Measurements from ENCODE around the gene HMGCLL1.

The HMGCLL1 gene

GRCh38 chr6:55536391-55536956 lies 42.5 kb downstream of the HMGCLL1 start:
- no peak overlapping the region for H3K4me3 ChIP-seq (ENCODE audit: low read depth, low read length)

DNA sequence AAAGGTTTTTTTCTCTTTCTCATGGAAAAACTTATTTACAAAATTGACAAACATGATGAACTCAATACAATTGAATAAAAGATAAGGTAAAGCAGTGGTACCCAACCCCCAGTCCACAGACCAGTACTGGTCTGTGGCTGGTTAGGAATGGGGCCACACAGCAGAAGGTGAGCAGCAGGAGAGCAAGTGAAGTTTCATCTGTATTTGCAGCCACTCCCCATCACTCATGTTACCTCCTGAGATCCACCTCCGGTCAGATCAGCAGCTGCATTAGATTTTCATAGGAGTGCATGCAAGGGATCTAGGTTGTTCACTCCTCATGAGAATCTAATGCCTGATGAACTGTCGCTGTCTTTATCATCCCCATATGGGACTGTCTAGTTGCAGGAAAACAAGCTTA lies 47.5 kb downstream of the HMGCLL1 start:
- H3K4me3 ChIP-seq (ENCODE audit: low read depth, low read length) = no peak overlapping the region

DNA sequence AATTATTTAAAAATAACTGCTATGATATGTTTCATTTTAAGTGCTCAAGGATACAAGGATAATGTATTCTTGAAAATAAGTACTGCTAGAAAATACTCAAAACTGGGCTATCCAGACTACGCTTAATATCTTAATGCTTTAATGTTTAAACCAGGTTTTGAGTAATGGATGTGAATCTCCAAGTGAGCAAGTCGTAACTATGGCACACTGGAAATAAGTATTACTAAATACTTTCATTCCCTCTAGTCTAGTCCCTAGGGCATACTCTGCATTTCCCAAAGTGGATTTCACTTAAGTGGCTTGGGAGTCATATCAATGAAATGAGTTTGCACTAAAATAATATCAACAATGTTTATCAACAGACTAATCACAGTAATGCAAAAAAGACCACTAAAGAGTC lies 48.1 kb downstream of the HMGCLL1 start:
- no peak overlapping the region for H3K4me3 ChIP-seq (ENCODE audit: low read depth, low read length)

GRCh38 chr6:55528624-55529023 lies 50.4 kb downstream of the HMGCLL1 start:
- H3K4me3 ChIP-seq (ENCODE audit: low read depth, low read length) = no peak overlapping the region

- H3K4me3 ChIP-seq (ENCODE audit: low read depth, low read length) = no peak overlapping the region
Observed at GRCh38 chr6:55524441-55524840, 54.6 kb downstream of the HMGCLL1 start.

DNA sequence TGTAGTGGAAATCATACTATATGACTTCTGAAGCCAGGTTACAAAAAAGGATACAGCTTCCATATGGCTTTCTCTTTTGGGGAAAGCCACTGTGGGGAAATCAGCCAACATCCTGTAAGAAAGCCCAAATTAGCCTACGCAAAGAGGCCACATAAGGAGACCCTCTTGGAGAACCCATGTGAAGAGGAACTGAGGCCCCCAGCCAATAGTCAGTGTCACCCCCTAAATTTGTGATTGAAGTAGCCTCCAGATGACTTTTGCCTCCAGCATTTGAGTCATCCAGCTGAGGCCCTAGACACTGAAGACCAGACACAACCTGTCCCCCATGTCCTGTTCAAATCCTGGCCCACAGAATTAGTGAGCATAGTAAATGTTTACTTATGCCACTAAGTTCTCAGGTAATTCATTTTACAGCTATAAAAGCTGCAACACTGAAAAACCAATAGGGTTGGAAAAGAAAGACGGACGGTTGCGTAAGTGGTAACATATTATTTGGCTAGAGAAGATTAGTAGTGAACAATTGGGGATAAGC lies 60.4 kb downstream of the HMGCLL1 start:
- no peak overlapping the region for H3K4me3 ChIP-seq (ENCODE audit: low read depth, low read length)

- H3K4me3 ChIP-seq (ENCODE audit: low read depth, low read length) = no peak overlapping the region
Observed at GRCh38 chr6:55516736-55517135, 62.3 kb downstream of the HMGCLL1 start.

GRCh38 chr6:55512904-55513303 lies 66.1 kb downstream of the HMGCLL1 start:
- H3K4me3 ChIP-seq (ENCODE audit: low read depth, low read length) = no peak overlapping the region

DNA sequence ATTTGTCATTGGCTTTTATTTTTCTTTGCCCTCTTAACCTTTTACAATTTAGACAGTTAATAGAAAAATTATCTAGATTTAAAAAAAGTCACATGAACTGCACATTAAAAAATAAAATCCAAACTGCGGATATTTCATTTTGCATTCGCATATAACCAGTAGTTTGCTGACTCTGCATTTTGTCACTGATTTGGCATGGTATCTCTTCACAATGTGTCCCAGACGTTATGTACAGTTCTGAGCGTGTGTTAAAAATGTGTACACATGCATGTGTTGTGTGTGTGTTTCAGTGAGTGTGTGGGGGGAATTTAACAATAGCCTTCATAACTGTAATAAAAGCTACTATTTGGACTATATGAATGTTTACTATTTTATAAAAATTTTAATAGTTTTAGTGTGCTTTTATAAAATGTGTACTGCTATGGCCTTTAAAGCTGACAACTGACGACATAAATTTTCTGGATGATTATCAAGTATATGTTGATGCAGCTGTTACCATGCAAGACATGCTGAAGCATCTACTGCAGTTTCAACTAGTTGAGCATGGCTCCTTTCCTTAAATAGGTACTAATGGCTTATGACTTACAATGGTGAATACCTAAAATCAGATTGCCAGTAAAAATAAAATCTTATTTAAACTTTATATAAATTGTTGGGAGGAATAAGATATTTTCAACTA lies 67.7 kb downstream of the HMGCLL1 start:
- no peak overlapping the region for H3K4me3 ChIP-seq (ENCODE audit: low read depth, low read length)

DNA sequence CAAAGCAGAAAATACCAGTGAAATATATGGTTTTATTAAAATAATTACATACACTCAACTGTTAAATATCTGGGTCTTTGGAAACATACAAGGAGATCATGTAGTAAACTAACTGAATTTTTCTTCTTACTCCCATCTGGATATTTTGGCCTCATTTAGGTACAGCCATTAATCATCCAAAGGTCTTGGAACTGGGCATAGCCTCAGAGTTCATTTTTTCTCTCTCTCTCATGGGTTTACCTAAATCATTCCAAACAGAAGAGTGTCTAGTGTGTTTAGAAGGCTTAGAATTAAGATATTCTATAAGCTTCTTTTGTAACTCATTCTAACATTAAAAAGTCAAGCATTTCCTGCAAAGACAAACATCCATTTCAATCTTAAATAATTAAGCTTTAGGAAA lies 79.4 kb downstream of the HMGCLL1 start:
- H3K4me3 ChIP-seq (ENCODE audit: low read depth, low read length) = no peak overlapping the region

- no peak overlapping the region for H3K4me3 ChIP-seq (ENCODE audit: low read depth, low read length)
Observed at GRCh38 chr6:55497694-55498093, 81.3 kb downstream of the HMGCLL1 start.

GRCh38 chr6:55496201-55496600 lies 82.8 kb downstream of the HMGCLL1 start:
- H3K4me3 ChIP-seq (ENCODE audit: low read depth, low read length) = no peak overlapping the region

DNA sequence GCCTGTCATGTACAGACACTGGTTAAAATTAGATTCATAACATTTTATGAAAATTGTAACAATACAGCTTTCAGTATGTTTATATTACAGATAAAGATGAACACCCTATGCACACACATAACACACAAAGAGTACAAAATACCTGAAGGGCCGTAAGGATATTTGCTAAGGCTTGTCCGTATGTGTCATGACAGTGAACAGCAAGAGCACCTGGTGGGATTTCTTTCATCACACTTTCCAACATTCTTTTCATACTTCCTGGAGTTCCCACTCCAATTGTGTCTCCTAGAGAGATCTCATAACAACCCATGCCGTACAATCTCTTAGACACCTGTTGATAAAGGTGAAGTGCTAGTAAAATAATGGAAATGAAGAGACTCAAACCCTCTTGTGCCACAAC lies 83.7 kb downstream of the HMGCLL1 start:
- H3K4me3 ChIP-seq (ENCODE audit: low read depth, low read length) = no peak overlapping the region

DNA sequence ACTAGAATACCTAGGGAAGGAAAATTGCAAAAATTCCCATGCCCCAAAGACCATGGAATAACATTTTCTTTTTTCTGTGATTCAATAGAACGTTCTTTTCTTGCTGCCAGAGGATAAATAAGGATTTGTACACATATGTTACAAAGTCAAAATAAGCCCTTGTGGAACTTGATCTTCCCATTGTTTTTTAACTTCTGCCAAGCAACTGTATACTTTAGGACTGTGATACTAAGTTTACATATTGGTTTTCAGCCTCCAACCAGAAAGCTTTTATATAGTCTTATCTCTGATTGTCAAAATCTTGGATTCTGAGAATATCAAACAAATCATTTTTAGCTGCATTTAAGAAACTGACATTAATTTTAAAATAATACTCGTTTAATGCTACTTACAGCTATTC lies 84.6 kb downstream of the HMGCLL1 start:
- no peak overlapping the region for H3K4me3 ChIP-seq (ENCODE audit: low read depth, low read length)

GRCh38 chr6:55492259-55492658 lies 86.7 kb downstream of the HMGCLL1 start:
- H3K4me3 ChIP-seq (ENCODE audit: low read depth, low read length) = no peak overlapping the region

- H3K4me3 ChIP-seq (ENCODE audit: low read depth, low read length) = no peak overlapping the region
Observed at GRCh38 chr6:55490871-55491270, 88.1 kb downstream of the HMGCLL1 start.

GRCh38 chr6:55474382-55474781 lies 104.6 kb downstream of the HMGCLL1 start:
- no peak overlapping the region for H3K4me3 ChIP-seq (ENCODE audit: low read depth, low read length)

DNA sequence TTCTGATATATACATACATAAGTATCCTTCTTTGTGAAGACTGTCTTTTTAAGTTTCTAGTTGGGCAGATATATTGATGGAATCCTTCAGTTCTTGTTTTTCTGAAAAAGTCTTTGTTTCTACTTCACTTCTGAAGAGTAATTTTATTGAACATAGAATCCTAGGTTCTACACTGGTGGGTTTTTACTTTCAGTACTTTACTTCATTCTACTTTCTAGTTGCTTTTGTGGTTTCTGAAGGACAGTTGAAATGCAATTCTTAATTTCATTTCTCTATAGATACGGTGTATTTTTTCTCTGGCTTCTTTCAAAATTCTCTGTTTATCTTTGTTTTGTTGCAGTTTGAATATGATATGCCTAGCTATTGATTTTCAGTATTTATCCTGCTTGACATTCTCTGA lies 105.3 kb downstream of the HMGCLL1 start:
- H3K4me3 ChIP-seq (ENCODE audit: low read depth, low read length) = no peak overlapping the region

DNA sequence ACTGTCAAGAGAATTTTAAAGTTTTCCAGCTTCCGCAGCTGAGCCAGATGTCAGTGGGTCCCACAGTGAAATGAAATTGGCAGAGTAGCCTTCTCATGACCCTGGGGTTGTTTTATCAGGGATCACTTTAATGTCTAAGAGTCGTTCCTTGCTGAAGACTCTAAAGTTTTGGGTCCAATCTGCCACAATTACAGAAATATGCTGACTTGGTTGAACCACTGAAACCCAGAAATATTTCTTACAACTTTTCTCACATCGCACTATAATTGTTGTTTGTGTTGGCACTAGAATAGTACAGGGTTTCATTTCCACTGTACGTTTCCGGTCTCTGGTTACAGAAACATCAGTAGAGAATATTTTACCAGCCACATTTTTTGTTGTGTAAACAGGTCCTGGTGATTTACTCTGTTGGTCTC lies 109.0 kb downstream of the HMGCLL1 start:
- H3K4me3 ChIP-seq (ENCODE audit: low read depth, low read length) = no peak overlapping the region

GRCh38 chr6:55456016-55456415 lies 123.0 kb downstream of the HMGCLL1 start:
- H3K4me3 ChIP-seq (ENCODE audit: low read depth, low read length) = no peak overlapping the region

GRCh38 chr6:55450005-55450404 lies 129.0 kb downstream of the HMGCLL1 start:
- no peak overlapping the region for H3K4me3 ChIP-seq (ENCODE audit: low read depth, low read length)

DNA sequence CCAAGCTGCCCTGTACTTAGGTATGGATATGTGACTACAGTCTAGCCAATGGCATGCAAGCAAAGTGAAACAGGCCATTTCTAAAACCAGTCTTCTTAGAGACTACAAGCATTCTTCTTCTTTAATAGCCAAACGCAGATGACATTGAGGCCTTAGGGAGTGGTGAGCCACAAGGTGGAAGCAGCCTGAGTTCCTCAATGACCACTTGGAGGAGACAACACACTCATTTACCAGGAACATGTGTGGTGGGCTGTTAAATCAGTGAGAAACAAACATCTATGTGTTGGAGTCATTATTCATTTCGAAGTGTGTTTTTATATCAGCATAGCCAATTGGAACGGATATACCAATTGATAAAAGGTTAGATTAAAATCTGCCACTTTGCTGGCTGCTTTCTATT lies 129.8 kb downstream of the HMGCLL1 start:
- H3K4me3 ChIP-seq (ENCODE audit: low read depth, low read length) = no peak overlapping the region

- H3K4me3 ChIP-seq (ENCODE audit: low read depth, low read length) = no peak overlapping the region
Observed at GRCh38 chr6:55448451-55448850, 130.5 kb downstream of the HMGCLL1 start.

Measured in iPS-11a (cell line).